OCI-LY7 (cell line): Measurements from ENCODE around the gene NSMF. TPM values are rescaled to one million over a fixed set of nuclear protein-coding genes. Genes with fewer than 3 reads are reported as not detected.

Experiments used
- BruUV-seq: library from RNA; stranded (reverse); fragments of 400-500 nt; replicated peaks from 2 replicates; lab custom pipeline; 2021; lab: Mats Ljungman, UMichigan
- CTCF ChIA-PET: fragments of 300-600 bp; sonication (Branson Sonifier 250); formaldehyde crosslinking; loops from one replicate; lab custom pipeline; 2022; ENCODE audit warnings: antibody characterized with exemption; ENCODE audit not compliant: unreplicated experiment; lab: Charles Lee
- POLR2A ChIA-PET: fragments of 300-600 bp; sonication (Branson Sonifier 250); formaldehyde crosslinking; loops from one replicate; lab custom pipeline; 2022; ENCODE audit warnings: antibody characterized with exemption; lab: Charles Lee
- DNase-seq: peaks from one replicate; pipeline ENCODE4 v3.0.0-alpha.2; 2015; ENCODE audit warnings: low spot score
- H2AFZ ChIP-seq: fragments of 200-600 bp; sonication (generic), shearing (Covaris generic); 2 replicates; pipeline ENCODE4 v1.6.1; 2014; ENCODE audit warnings: mild to moderate bottlenecking, antibody characterized with exemption, low read length, moderate library complexity
- H3K27ac ChIP-seq: fragments of 200-600 bp; sonication (generic); 2 replicates; pipeline ENCODE4 v1.5.1; 2014; ENCODE audit warnings: mixed run types, low read depth, mild to moderate bottlenecking, moderate library complexity, low read length, inconsistent platforms; ENCODE audit not compliant: poor library complexity, severe bottlenecking
- H3K36me3 ChIP-seq: fragments of 200-600 bp; sonication (generic); 2 replicates; pipeline ENCODE4 v1.6.1; 2014; ENCODE audit warnings: mild to moderate bottlenecking, antibody characterized with exemption, low read length, moderate library complexity, mixed read lengths; ENCODE audit not compliant: insufficient read depth
- H3K4me1 ChIP-seq: fragments of 200-600 bp; sonication (generic); 2 replicates; pipeline ENCODE4 v1.5.1; 2014; ENCODE audit warnings: mild to moderate bottlenecking, low read length; ENCODE audit not compliant: insufficient read depth, poor library complexity, severe bottlenecking
- H3K4me2 ChIP-seq: fragments of 200-600 bp; sonication (generic); 2 replicates; pipeline ENCODE4 v1.6.1; 2014; ENCODE audit warnings: mild to moderate bottlenecking, low read length
- H3K4me3 ChIP-seq: fragments of 200-600 bp; sonication (generic); 2 replicates; pipeline ENCODE4 v1.5.1; 2014; ENCODE audit warnings: mild to moderate bottlenecking, low read depth, low read length; ENCODE audit not compliant: poor library complexity, severe bottlenecking
- H3K79me2 ChIP-seq: fragments of 200-600 bp; sonication (generic); 2 replicates; pipeline ENCODE4 v1.6.1; 2016; ENCODE audit warnings: low read depth, mild to moderate bottlenecking, low read length, moderate library complexity, mixed read lengths; ENCODE audit not compliant: insufficient read depth
- H3K9me2 ChIP-seq: fragments of 200-600 bp; sonication (generic); 2 replicates; pipeline ENCODE4 v1.6.1; 2016; ENCODE audit warnings: mild to moderate bottlenecking, low read length, mixed read lengths; ENCODE audit not compliant: insufficient read depth
- H3K9me3 ChIP-seq: fragments of 200-600 bp; sonication (generic); 2 replicates; pipeline ENCODE4 v1.6.1; 2014; ENCODE audit warnings: mild to moderate bottlenecking, mixed run types, low read length, mixed read lengths
- H4K20me1 ChIP-seq: fragments of 200-600 bp; sonication (generic); 2 replicates; pipeline ENCODE4 v1.6.1; 2014; ENCODE audit warnings: mild to moderate bottlenecking, antibody characterized with exemption, low read length, moderate library complexity, mixed read lengths; ENCODE audit not compliant: insufficient read depth
- EZH2phosphoT487 ChIP-seq: fragments of 200-600 bp; sonication (generic); IDR thresholded peaks from 2 replicates; pipeline ENCODE4 v1.6.1; 2018; ENCODE audit warnings: low read depth, borderline replicate concordance, mild to moderate bottlenecking, mixed run types, antibody characterized with exemption, low read length, moderate library complexity, mixed read lengths
- intact Hi-C: fragments of 100-400 bp; cut with micrococcal nuclease; formaldehyde crosslinking; loops from one replicate; pipeline ENCODE4 v1.10.0; 2022; ENCODE audit not compliant: unreplicated experiment
- total RNA-seq, 2 experiments: library from RNA; depleted of rRNA in 1 of 2; stranded (reverse); fragments of >200 nt in 1 of 2; shearing (Covaris generic) in 1 of 2; gene quantifications; 2 replicates each; pipeline ENCODE4 v1.2.3, GENCODE V29; 2014 to 2022
- TF ChIP-seq, protein P1 (sequence below): fragments of 200-600 bp; sonication (generic); conservative IDR thresholded peaks from 2 replicates; pipeline ENCODE4 v1.5.1; 2014; ENCODE audit warnings: mild to moderate bottlenecking, antibody characterized with exemption, low read length, moderate library complexity, mixed read lengths

The NSMF gene
- total RNA-seq, 2 experiments from 2014 or later = 20.3 to 29.8 TPM

DNA sequence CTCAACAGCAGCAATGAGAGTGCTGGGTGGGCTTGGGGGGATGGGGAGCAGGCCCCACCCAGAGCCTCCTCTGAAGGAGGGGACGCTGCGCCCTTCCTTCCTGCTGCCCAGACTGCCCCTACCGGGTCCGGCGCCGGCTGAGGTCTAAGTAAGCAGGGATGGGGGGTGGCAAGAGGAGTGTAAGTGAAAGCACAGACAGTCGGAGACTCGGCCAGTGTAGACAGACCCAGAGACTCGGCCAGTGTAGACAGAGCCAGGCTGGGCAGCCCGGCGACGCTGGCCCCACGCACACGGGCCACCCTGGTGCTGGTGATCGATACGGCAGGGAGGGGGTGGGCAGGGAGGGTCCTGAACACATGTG is 10.6 kb downstream of the NSMF start:
- Histone ChIP-seq H3K79me2 (no peaks in the 10 kb centered on the region), H3K36me3 (peaks cover 17% of the 10 kb centered on the region; the same call in 1 of the 2 replicates), H3K4me2 (no peak overlapping the region), H4K20me1 (no peaks in the 10 kb centered on the region), H3K4me3 (no peak overlapping the region), H2AFZ (no peak overlapping the region), H3K27ac (no peak overlapping the region), H3K9me2 (no peaks in the 10 kb centered on the region), H3K9me3 (no peaks in the 10 kb centered on the region), H3K4me1 (peaks cover 15% of the 10 kb centered on the region)
- no peak for TF ChIP-seq EZH2phosphoT487
- TF ChIP-seq, protein P1, sequence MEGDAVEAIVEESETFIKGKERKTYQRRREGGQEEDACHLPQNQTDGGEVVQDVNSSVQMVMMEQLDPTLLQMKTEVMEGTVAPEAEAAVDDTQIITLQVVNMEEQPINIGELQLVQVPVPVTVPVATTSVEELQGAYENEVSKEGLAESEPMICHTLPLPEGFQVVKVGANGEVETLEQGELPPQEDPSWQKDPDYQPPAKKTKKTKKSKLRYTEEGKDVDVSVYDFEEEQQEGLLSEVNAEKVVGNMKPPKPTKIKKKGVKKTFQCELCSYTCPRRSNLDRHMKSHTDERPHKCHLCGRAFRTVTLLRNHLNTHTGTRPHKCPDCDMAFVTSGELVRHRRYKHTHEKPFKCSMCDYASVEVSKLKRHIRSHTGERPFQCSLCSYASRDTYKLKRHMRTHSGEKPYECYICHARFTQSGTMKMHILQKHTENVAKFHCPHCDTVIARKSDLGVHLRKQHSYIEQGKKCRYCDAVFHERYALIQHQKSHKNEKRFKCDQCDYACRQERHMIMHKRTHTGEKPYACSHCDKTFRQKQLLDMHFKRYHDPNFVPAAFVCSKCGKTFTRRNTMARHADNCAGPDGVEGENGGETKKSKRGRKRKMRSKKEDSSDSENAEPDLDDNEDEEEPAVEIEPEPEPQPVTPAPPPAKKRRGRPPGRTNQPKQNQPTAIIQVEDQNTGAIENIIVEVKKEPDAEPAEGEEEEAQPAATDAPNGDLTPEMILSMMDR = no peak
- no peak for DNase-seq
- CTCF ChIA-PET = no interaction called here
- intact Hi-C loops = loop anchor here (5.0 kb wide), 2 partner anchors 146 to 161 kb away; partner anchors contain the start of gene NRARP
- TSS peak; percentile 83 for BruUV-seq
- POLR2A ChIA-PET = no interaction called here

DNA sequence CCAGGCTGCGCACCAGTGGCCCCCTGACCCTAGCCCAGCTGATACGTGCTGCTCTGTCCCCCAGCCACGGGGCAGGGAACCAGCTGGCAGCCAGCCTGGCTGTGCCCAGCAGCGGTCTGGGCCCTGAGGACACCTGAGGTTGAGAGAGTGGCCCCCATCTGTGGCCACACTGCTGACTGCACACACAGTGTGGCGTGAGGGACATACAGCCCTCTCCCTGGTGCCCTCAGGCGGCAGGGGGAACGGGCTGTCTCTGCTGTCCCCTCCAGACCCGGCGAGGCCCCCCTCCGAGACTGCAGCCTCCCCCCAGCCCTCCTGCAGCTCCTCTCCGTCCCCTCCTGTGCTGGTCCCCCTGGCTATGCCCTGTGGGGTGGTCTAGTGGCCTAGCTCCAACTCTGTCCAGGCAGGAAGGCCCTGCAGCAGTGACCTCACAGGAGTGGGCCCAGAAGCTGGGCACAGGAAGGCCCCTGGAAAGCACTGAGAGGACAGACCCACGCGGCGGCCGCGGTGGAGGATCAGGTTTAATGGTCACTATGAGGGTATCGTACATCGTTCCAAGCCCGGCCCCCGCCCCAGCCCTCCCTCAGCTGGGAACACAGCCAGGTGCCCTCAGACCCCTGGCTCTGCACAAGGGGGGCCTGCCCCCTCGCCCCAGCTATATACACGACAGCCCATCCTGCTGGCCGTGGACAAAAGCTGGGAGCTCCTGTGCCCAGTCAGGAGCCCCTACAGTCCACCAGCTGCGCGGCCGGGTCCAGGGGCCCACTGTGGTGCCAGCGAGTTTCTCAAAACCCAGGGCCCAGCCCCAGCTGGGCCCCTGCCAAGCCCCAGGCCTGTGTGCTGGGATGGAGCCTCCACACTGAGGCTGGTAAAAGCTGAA is 11.2 kb downstream of the NSMF start:
- H3K4me1 ChIP-seq = peaks cover 12% of the 10 kb centered on the region
- H3K4me3 ChIP-seq = no peak overlapping the region
- no peaks in the 10 kb centered on the region for H3K79me2 ChIP-seq
- TF ChIP-seq EZH2phosphoT487 = no peak
- TF ChIP-seq, protein P1 = no peak
- DNase-seq = no peak
- no peak overlapping the region for H3K27ac ChIP-seq
- H3K4me2 ChIP-seq = no peak overlapping the region
- no peaks in the 10 kb centered on the region for H3K9me3 ChIP-seq
- H3K36me3 ChIP-seq = peaks cover 16% of the 10 kb centered on the region; the same call in 1 of the 2 replicates
- H3K9me2 ChIP-seq = no peaks in the 10 kb centered on the region
- no peaks in the 10 kb centered on the region for H4K20me1 ChIP-seq
- no TSS peak for BruUV-seq
- ChIA-PET POLR2A (no interaction called here), CTCF (interaction anchor here (0.6 kb wide), 1 partner anchor 35 kb away, joined by 3 read pairs; no protein-coding TSS in a partner anchor)
- intact Hi-C loops = loop anchor here (5.0 kb wide), 2 partner anchors 146 to 161 kb away; partner anchors contain the start of gene NRARP
- no peak overlapping the region for H2AFZ ChIP-seq
